ENCODE results near the gene SMNDC1. TPM values are rescaled to one million over a fixed set of nuclear protein-coding genes. Genes with fewer than 3 reads are reported as not detected.

Gene SMNDC1
- total and polyA plus RNA-seq, 10 of the 15 experiments (the other 5 are each of a cell fraction or from before 2014, with no cell fraction given), result 4.6 to 37.2 (median 18.1) TPM

DNA sequence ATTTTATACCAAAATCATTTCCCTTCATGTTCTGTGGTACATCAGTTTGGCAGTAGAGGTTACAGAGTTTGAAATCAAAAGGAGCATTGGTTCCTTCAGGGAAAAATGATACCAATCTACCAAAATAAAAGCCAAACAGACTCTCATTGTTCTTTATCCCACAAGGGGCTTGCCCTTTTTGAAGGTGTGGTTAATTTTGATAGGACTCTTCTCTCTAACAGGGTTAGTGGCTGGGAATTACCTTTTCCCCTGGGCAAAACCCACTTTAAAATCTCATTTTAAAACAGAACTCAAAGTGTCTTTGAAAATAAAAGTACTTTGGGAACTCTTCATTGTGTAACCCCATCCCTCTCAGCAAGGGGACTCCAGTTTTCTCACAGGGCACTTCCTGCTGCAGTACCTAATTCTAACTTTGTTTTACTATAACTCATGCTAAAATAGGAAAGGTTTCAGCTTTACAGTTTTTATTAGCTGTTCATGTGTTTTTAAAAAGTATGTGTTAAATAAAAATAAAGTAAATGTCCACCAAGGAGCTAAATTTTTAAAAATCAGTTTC lies 30.6 kb downstream of the SMNDC1 start (continued):
- TF ChIP-seq, protein P1, sequence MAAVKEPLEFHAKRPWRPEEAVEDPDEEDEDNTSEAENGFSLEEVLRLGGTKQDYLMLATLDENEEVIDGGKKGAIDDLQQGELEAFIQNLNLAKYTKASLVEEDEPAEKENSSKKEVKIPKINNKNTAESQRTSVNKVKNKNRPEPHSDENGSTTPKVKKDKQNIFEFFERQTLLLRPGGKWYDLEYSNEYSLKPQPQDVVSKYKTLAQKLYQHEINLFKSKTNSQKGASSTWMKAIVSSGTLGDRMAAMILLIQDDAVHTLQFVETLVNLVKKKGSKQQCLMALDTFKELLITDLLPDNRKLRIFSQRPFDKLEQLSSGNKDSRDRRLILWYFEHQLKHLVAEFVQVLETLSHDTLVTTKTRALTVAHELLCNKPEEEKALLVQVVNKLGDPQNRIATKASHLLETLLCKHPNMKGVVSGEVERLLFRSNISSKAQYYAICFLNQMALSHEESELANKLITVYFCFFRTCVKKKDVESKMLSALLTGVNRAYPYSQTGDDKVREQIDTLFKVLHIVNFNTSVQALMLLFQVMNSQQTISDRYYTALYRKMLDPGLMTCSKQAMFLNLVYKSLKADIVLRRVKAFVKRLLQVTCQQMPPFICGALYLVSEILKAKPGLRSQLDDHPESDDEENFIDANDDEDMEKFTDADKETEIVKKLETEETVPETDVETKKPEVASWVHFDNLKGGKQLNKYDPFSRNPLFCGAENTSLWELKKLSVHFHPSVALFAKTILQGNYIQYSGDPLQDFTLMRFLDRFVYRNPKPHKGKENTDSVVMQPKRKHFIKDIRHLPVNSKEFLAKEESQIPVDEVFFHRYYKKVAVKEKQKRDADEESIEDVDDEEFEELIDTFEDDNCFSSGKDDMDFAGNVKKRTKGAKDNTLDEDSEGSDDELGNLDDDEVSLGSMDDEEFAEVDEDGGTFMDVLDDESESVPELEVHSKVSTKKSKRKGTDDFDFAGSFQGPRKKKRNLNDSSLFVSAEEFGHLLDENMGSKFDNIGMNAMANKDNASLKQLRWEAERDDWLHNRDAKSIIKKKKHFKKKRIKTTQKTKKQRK (IDR thresholded peaks at IDR 0.05; ENCODE audit: low read depth, low read length), result no peak
- TF ChIP-seq ZSCAN29 (IDR thresholded peaks at IDR 0.05) (no peak), ATF7 (IDR thresholded peaks at IDR 0.05; ENCODE audit: low read depth) (no peak), PKNOX1 (IDR thresholded peaks at IDR 0.05) (no peak), FOS (IDR thresholded peaks at IDR 0.05; ENCODE audit: borderline replicate concordance, extremely low read depth, insufficient read length) (no peak), CEBPB (IDR thresholded peaks at IDR 0.05; ENCODE audit: borderline replicate concordance in 1 of 2, low read depth in 2 of 2, low read length in 2 of 2) (no peak), DPF2 (IDR thresholded peaks at IDR 0.05) (no peak), NFIC (IDR thresholded peaks at IDR 0.05; ENCODE audit: low read depth, low read length) (no peak; the same call in 1 of the 2 replicates), PML (IDR thresholded peaks at IDR 0.05; ENCODE audit: low read length) (no peak), RAD51 (IDR thresholded peaks at IDR 0.05) (no peak), HCFC1 (IDR thresholded peaks at IDR 0.05; ENCODE audit: low read length) (no peak), BMI1 (IDR thresholded peaks at IDR 0.05; ENCODE audit: borderline replicate concordance) (no peak), SIN3A (IDR thresholded peaks at IDR 0.05; ENCODE audit: low read depth, low read length) (no peak), SMAD1 (IDR thresholded peaks at IDR 0.05; ENCODE audit: low read depth, partially characterized antibody) (no peak), PBX3 (IDR thresholded peaks at IDR 0.05; ENCODE audit: insufficient replicate concordance, low read depth, low read length) (no peak), CHD2 (IDR thresholded peaks at IDR 0.05; ENCODE audit: borderline replicate concordance, low read depth, low read length) (no peak), TARDBP (IDR thresholded peaks at IDR 0.05; ENCODE audit: borderline replicate concordance) (no peak)
- TF ChIP-seq, protein P2, sequence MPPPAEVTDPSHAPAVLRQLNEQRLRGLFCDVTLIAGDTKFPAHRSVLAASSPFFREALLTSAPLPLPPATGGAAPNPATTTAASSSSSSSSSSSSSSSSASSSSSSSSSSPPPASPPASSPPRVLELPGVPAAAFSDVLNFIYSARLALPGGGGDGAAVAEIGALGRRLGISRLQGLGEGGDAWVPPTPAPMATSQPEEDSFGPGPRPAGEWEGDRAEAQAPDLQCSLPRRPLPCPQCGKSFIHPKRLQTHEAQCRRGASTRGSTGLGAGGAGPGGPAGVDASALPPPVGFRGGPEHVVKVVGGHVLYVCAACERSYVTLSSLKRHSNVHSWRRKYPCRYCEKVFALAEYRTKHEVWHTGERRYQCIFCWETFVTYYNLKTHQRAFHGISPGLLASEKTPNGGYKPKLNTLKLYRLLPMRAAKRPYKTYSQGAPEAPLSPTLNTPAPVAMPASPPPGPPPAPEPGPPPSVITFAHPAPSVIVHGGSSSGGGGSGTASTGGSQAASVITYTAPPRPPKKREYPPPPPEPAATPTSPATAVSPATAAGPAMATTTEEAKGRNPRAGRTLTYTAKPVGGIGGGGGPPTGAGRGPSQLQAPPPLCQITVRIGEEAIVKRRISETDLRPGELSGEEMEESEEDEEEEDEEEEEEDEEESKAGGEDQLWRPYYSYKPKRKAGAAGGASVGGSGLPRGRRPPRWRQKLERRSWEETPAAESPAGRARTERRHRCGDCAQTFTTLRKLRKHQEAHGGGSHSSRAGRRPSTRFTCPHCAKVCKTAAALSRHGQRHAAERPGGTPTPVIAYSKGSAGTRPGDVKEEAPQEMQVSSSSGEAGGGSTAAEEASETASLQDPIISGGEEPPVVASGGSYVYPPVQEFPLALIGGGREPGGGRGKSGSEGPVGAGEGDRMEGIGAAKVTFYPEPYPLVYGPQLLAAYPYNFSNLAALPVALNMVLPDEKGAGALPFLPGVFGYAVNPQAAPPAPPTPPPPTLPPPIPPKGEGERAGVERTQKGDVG (CRISPR knock-in tag; IDR thresholded peaks at IDR 0.05), result no peak
- TF ChIP-seq, protein P3, sequence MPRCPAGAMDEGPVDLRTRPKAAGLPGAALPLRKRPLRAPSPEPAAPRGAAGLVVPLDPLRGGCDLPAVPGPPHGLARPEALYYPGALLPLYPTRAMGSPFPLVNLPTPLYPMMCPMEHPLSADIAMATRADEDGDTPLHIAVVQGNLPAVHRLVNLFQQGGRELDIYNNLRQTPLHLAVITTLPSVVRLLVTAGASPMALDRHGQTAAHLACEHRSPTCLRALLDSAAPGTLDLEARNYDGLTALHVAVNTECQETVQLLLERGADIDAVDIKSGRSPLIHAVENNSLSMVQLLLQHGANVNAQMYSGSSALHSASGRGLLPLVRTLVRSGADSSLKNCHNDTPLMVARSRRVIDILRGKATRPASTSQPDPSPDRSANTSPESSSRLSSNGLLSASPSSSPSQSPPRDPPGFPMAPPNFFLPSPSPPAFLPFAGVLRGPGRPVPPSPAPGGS (IDR thresholded peaks at IDR 0.05; ENCODE audit: borderline replicate concordance, insufficient read depth, low read depth, low read length, poor library complexity, severe bottlenecking), result no peak
